ENCODE results near the gene APCDD1.

APCDD1 gene

DNA sequence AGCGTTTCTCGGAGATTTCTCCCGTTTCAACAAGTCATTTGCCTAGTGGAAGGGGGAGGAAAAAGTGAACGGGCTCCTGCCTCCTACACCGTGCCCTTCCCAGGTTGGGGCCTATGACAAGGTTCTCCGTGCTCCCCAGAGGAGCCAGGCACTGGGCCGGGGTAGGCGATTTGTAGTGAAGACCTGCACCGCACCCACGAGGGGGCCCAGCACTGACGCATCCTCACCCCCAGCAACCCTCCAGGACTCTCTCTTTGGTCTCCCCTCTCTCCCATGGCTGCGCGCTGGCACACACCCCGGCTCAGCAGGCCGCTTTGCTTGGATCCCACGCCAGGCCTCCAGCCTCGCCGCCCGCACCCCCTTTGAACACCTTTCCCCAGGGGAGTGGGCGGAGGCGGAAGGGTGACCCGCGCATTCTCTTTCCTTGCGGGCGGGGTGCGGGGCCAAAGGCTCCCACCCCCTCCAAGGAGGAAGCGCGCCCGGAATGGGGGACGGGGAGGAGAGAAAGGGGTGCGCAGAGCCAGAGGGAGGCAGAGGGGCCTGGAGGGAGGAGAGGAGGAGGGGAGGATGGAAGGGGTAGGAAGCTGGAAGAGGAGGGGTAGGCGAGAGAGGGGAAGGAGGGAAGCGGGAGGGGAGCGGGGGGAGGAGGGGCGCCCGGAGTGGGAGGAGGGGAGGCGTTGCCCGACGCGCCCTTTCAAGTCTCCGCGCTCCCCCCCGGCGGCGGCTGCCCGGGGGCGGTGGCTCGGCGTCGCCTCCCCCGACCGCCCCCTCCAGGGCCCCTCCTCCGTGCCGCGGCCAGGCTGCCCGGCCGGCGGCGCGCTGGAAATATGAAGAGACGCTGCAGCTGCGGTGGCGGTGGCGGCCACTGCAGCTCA lies at the start of gene APCDD1:
Gene APCDD1 (plus strand): TSS at position 830 of the 875 bp plus-strand sequence. CDS start 347 bp downstream, outside the sequence.
- peak; percentile 66 for DNase-seq

DNA sequence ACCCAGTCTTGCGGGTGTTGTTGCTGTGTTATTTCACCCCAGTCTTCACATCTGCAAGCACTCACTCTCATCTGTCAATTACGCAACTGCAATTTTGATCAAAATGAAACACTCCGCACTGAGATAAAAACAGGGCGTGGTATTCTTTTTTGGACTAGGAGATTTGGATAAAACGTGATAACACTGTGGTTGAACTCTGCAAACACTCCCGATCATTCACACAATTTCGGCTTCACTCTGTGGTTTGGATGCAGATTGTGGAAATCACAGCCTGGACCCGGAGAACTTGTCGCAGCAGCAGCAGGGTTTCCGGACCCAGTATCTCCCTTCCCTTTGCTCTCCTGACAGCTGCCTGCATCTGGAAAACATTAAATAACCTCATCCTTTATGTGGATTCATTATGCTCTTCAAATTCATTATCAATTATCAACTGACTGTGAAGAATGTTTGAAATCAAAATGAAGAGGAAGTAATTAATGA lies 49.4 kb upstream of the APCDD1 start:
- no peak for DNase-seq

DNA sequence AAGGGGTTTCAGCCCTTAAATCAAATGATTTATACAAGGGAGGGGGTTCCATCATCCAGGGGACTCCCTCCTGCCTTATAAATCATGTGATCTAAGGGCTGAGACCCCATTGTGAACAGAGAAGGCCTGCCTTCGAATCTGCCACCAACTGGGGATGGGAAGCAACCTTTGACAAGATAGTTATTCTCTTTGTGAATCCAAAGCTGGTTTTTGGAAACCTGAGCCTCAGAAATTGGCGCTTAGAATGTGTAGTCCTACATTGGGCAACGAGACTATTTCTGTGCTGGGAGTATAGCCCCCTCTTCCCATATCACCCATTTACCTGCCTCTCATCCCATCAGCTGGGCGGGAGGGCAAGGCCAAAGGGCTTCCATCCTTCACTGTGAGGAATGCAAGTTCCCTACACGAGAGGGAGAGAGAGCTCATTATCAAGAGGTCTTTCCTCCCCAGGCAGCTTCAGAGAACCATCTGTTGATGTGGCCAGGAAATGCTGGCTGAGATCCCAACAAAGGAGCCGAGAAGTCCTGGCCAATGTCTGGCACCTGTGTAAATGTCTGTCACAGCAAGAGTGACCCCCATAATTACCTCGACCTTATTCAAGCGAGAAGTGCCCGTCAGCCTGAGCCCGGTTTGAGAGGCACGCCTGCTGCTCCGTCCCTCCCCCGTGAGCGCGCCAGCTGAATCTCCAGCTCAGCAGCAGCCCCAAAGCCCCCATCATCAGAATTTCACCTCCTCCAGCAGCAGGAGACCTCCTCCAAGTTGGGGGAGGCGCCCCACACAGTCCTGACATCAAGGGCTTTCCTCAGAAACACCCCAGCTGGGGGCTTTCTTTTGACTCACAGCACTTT lies 48.4 kb upstream of the APCDD1 start:
- no peak for DNase-seq

DNA sequence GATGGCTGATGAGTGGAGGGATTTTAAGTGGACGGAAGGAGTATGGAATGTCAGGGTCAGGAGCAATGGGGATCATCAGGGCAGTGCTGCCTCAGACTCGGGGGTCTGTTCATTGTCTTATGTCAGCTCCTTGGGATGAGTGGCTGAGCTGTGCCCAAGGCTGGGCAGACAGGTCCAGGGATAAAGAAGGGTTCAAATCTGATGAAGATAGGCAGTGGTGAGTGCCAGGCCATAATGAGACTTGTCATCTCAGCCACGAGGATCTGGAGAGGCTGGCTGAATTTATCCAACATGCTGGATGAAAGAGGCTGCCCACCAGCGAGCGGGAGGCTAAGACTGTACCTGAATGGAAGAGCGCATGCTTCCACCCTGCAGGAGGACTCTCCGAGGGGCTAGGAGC lies 46.3 kb upstream of the APCDD1 start:
- no peak for DNase-seq

DNA sequence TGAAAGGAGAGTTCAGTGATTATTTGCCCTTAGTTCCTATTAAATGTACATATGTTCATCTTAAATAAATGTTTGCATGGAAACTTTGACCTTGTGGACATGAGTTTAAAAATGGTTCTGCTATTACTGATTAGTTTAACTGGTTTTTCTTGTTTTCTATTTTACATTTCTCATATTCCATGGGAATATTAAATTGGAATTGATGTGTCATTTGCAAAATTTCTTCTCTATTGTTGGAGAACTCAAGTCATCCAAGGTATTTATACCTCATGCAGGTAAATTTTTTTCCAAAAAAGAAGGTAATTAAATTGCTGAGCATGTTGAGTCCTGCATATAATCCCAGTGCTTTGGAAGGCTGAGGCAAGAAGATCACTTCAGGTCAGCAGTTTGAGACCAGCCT lies 45.4 kb upstream of the APCDD1 start:
- DNase-seq, result no peak

DNA sequence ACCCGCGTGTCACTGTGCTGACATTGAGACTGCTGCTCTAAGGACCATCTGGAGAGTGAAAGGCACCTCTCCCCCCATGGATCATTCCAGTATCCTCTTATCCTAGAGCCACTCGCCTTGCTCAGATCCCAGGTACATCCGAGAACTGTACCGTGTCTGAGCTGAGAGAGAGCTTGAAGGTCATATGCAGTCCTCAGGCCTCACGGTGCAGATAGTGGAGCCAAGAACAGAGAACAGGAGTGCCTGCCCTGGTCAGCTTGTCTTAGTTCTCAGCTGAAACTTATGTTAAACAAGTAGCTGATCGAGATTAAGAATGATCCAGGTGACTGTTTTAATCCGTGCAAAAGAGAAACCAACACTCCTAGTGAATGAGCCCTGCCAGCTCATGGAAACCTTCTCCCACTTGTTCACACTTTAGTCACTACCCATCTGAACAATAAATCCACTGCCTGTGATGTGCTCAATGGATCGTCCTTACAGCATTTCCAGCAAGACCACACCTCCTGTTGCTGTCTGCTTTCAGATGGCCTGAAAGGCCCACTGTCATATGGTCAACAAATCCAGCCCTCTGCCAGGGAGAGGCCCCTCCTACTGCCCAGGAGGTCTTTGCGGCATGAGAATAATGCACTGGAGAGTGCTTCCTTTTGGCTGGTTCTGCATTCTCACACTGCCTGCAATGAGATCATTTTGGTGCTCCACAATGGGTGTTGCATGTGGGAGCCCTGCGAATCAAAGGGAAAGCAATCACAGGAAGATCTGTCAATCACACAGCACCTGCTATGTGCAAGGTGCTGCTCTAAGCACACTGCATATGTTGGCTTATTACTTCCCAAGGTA lies 43.7 kb upstream of the APCDD1 start:
- DNase-seq, result no peak

DNA sequence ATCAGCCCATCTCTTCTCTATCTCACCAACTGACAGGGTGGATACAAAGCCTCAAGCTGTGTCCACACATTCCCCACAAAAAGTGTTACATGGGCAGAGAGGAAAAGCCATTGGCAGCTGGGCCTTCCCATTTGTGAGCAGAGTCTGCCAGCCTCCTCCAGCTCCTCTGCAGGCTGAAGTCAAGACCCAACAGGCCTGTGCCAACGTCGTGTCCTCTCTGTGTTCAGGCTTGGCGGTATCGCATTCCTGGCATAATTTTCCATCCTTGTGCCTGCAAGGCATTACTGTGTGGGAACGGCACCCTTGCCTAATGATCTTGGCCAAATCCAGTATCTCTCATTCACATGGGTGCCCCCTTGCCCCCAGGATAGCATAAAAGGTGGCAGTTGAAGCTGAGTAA lies 41.5 kb upstream of the APCDD1 start:
- DNase-seq, result no peak

DNA sequence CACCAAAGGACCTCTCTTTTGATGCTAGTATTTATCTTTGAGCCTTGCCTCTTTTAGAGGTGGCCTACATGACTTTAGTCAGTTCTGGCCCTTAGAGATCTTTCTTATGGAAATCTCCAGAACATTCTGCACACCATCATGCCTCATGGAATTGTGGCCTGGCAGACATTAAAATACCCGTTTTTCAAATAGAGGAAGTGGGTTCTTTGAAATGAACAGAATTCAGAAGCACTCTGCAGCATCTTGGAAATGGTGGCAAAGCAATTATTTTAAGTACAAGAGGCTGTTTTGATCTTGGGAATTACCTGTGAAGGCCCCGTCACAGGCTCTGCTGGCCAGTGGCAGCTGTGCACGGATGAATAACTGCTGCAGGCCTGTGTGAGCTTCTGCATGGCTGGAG lies 40.7 kb upstream of the APCDD1 start:
- no peak for DNase-seq

DNA sequence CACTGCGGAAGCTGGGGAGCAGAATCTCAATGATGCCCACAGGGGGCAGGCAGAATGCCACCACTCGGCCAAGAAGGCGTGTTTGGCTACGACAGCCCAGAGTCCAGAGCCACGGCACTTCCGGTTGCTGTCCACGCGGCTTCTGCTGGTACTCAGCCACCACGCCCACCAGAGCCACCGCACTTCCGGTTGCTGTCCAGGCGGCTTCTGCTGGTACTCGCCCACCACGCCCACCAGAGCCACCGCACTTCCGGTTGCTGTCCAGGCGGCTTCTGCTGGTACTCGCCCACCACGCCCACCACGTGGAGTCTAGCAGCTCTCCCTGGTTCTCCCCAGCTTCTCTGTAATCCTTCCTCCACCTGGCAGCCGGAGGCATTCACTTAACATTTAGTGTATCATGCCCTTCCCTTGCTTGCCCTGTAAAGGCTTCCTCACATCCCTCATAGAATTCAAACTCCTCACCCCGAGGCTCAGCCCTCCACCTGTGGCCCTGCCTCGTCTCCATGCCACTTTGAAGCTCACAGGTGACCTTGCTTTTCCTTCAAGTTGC lies 40.1 kb upstream of the APCDD1 start:
- DNase-seq, result no peak

DNA sequence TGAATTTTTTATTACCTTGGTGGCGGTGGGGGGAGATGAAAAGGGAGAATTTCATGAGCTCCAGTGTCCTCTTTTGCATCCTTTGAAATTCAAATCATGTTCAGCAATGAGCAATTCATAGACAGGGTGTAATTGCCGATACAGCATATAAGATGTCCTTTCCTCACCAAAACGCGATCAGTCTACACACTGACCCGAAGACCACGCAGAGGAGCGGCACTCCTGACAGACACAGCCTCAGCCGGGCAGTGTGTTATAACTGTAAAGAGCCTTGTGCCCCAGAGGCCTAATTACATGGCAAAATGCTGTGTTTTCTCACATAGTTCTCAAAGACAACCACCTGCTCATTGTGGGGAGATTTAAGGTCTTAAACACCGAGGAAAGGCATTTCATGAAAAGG lies 38.4 kb upstream of the APCDD1 start:
- DNase-seq, result no peak

DNA sequence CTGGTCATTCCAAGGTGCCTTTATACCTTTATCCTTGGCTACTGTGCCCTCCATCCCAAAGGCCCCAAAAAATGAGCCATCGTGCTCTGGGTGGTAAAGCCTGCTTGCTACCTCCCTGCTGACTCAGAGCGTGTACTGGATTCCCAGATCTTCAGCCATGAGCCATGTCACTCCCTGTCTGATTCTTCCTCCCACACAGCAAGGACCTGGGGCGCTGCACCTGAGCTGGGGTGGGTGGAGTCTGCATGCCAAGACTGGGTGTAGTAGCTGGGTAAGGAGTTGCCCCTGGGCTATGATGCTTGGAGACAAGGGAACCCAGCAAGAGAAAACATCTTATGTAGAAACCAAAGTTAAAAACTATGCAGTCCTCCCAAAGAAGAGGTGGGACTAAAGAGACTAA lies 37.2 kb upstream of the APCDD1 start:
- DNase-seq, result no peak

DNA sequence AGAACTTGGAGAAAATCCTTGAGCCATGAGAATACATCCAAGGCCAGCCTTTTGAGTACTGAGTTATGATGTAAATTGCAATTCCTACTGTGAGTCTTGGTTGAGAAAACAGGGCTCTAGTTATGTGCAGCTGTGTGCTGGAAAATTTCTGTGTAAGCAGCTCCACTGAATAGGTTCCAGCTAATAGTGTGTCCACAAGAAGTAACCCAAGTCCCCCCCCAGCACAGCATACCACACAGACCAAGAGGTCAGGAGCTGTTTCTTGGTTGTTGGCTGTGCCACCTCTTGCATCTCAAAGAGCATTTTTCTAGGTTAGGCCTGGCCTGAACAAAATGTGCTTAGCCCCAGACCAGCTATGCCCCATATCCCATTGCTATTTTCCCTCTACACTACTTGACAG lies 36.8 kb upstream of the APCDD1 start:
- no peak for DNase-seq

DNA sequence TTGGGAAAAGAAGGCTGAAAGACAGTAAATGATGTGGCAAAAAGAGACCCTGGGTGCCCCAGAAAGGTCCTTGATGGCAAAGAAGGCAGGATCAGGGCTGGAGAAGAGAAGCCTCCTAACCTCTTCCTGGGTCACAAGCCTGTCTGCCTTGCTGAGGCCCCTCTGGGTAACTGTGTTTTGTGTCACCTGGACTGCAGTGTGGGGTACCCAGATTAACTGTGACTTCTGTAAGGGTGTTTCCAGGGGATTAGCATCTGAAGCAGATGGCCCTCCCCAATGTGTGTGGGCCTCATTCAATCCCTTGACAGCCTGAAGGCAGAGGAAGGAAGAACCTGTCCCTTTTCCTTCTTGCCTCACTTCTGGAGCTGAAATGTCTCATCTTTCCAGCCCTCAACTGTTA lies 35.6 kb upstream of the APCDD1 start:
- no peak for DNase-seq

DNA sequence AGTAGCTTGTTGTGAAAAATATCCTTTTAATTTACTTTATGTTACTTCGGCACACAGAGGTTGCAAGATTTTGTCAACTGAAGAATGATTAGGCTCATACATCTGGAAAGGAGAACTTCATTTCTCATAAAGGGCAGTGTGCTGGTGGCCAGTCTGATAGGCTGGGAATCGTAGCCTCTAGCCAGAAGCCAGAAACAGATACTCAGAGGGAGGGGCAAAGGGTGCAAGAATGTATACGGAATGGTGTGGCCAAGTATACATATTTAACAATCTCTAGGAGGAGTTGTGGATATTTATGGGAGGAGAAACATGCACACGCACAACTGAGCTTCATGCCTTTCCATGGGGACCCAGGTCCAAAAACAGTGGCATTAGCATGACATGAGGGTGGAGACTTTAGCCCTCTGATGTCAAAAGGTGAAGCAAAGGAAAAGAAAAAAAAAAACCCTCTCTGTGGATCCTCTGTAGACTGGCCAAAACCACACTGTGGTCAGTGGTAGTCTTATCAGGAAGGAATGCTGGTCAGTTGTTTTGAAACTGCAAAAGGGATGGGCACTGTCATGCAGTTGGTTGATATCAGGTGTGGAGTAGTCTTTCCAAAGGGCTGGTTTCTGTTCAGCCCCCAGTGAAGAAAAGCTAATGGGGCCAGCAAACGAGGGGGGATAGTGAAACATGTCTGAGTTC lies 34.9 kb upstream of the APCDD1 start:
- no peak for DNase-seq

DNA sequence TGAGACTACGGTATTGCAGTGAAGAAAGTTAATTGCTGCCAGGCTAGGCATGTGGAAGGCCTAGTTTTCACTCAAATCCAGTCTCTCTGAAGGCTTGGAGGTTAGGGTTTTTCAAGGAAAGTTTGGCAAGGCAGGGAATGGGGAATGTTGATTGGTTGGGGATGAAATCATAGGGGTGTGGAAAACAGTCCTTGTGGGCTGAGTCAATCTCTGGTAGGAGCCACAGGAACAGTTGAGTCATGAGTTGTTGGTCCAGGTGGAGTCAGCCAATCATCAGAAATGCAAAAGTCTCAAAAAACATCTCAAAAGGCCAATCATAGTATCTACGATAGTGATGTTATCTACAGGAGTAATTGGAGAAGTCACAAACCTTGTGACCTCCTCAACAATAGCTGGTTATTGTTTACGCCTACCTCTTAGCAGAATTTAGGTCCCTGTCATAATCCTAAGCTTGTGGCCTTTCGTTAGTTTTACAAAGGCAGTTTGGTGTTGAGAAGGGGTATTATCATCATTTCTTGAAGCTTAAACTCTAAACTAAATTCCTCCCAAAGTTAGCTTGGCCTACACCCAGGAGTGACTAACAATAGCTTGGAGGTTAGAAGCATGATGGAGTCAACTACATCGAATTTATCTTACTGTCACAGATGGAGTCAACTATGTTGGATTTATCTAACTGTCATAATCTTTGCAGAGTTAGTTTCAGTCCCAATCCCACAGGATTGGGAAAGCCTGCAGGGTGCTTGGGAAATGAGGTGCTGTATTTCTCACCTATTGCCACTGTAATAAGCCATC lies 33.7 kb upstream of the APCDD1 start:
- DNase-seq, result peak; percentile 78

DNA sequence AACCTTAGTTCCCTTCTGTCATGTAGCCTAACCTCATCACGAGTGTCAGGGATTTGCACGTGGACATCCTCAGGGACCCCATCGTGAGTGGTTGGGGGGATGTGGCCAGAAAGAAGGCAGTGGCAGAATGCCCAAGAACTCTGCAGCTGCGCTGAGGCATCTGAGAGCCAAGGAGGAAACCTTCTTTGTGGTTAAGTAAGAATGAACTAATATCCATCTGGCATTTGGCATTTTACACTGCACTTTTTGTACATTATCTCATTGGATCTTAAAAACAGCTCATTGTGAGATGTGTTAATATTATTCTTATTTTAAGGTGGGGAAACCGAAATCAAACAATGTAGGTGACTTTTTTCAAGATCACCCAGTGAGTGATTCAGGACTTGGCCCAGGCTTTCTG lies 32.6 kb upstream of the APCDD1 start:
- DNase-seq, result peak; percentile 77

DNA sequence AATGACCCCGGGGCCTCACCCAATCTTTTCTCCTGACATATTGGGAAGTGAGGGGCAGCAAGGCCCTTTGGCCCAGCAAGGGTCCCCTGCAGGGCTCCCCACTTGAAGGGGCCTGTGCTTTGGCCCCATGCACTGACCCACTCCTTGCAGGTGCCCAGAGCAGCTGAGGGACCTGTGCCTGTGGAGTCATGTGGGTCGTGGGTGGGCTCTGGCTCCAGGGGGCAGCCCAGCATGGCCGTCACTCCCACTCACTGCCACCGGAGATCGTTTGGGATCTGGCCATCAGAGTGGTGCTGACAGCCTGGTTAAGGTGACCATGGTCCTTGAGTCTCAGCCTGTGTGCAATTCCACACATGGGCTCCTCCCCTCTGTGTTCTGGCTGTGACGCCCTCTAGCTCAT lies 31.7 kb upstream of the APCDD1 start:
- no peak for DNase-seq

DNA sequence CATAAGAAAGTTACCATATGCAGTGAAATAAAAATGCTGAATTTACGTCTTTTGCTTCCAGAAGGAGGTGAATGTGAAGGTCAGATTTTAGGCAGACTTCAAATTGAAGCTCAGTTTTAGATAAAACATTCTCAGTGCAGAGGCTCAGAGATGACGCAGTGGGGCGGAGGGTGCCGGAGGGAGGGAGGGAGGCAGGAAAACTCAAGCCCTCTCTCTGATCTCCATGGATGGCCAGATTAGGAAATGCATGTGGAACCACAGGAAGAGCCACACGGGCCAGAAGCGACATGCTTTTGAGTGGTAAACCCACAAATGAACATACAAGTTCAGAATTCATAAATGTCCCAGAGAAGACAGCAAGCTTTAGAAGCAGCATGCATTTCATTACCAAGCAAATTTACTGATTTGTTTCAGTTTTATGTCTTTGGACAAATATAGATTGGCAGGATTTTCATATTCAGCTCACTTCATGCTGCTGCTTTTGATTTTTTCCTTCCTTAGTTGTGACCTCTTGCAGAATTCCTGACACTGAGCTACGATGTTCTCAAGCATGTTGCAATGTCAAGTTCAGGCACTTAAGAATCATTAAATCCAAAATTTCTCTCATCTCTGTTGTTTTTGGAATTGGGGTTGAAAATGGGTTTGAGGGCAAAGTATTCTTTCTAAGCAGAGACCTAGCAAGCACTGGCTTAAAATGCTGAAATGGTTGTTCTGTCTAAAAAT lies 29.7 kb upstream of the APCDD1 start:
- DNase-seq, result no peak

DNA sequence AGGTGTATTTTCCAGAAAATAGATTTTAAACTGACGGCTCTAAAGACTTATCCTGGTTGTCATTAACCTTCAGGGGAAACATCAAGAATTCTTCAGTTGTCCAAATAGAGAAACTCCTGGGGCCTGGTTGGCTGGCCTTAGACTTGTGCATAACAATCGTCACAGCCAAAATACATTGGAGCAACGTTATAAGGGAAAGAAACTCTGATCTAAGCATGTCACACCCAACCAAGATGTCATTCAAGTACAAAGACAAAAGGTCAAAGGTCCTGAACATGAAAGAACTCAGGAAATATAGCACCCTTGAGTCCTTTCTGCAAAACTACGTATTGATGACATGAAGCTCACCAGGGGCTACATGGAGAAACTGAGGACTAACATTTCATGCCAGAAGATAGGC lies 23.8 kb upstream of the APCDD1 start:
- DNase-seq, result no peak

DNA sequence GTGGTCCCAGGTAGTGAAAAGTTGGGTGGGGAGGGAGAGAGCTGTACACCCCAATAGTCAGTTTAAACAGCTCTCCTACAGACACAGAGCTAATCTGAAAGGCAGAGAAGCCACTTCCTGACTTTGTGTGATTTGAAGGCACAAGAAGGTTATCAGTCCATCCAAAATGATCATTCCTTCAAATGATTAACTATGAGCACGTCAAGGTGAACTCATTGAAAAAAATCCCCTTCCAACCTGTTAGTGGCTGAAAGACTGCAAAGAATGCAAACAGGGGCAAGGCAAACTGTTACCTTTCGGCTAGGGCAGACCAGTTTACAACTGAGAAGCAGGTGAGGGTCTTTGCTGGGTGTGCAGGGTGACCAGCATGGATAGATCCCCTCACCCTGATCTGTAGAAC lies 22.8 kb upstream of the APCDD1 start:
- no peak for DNase-seq

DNA sequence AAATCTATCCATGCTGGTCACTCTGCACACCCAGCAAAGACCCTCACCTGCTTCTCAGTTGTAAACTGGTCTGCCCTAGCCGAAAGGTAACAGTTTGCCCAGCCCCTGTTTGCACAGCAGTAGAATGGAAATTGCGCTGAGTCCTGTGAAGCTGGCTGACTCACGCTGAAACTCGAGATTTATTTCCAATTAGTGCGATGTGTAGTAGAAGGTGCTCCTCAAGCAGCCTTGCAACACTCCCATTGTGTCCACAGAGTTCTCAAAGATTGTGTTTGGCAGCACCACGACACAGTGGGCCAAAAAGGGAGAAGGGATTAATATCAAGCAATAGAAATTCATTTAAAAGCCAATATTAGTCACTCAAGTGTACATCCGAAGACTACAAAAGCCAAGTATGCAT lies 21.7 kb upstream of the APCDD1 start:
- no peak for DNase-seq
